GM12878 (cell line): ENCODE data around the gene NUP210.

Source experiments
- CBFB ChIP-seq: IDR thresholded peaks from 2 replicates; pipeline ENCODE4 v1.6.1; 2016; ENCODE audit warnings: antibody characterized with exemption, low read depth
- CHD4 ChIP-seq: fragments of 200-600 bp; sonication (generic); IDR thresholded peaks from 2 replicates; pipeline ENCODE4 v1.6.1; 2016; ENCODE audit warnings: mild to moderate bottlenecking
- CTCF ChIP-seq, 3 experiments: IDR thresholded peaks in 2 of 3; conservative IDR thresholded peaks in 1 of 3; 2 replicates each; pipeline ENCODE4 v1.5.1; 2011; ENCODE audit warnings: low read depth in 3 of 3, low read length in 3 of 3, mild to moderate bottlenecking in 3 of 3, control low read depth in 2 of 3, moderate library complexity in 2 of 3, inconsistent platforms in 1 of 3, mixed read lengths in 1 of 3; ENCODE audit not compliant: control insufficient read depth in 2 of 3, insufficient read depth in 1 of 3; ENCODE audit errors: extremely low read depth in 1 of 3
- NFIC ChIP-seq: IDR thresholded peaks from 2 replicates; pipeline ENCODE4 v1.6.1; 2012; ENCODE audit warnings: low read depth, mild to moderate bottlenecking, inconsistent platforms, low read length, moderate library complexity
- POLR2AphosphoS2 ChIP-seq: IDR thresholded peaks from 2 replicates; pipeline ENCODE4 v1.6.1; 2011; ENCODE audit warnings: low read depth, mild to moderate bottlenecking, low read length, improper control_type of control experiment, moderate library complexity
- RCOR1 ChIP-seq: conservative IDR thresholded peaks from 2 replicates; pipeline ENCODE4 v1.6.1; 2012; ENCODE audit warnings: low read depth, low read length, improper control_type of control experiment
- RFX5 ChIP-seq: IDR thresholded peaks from 2 replicates; pipeline ENCODE4 v1.6.1; 2011; ENCODE audit warnings: low read depth, low read length, improper control_type of control experiment
- SIN3A ChIP-seq: IDR thresholded peaks from 2 replicates; pipeline ENCODE4 v1.6.1; 2012; ENCODE audit warnings: low read depth, low read length, improper control_type of control experiment
- SMC3 ChIP-seq: IDR thresholded peaks from 2 replicates; pipeline ENCODE4 v1.6.1; 2011; ENCODE audit warnings: low read length, improper control_type of control experiment, borderline replicate concordance
- TARDBP ChIP-seq: IDR thresholded peaks from 2 replicates; pipeline ENCODE4 v1.6.1; 2016; ENCODE audit warnings: borderline replicate concordance
- TCF7 ChIP-seq: IDR thresholded peaks from 2 replicates; pipeline ENCODE4 v1.6.1; 2014; ENCODE audit warnings: antibody characterized with exemption, borderline replicate concordance
- YY1 ChIP-seq: IDR thresholded peaks from 2 replicates; pipeline ENCODE4 v1.6.1; 2011; ENCODE audit warnings: low read depth, mild to moderate bottlenecking, low read length
- ZNF24 ChIP-seq: fragments of 450-650 bp; IDR thresholded peaks from 2 replicates; pipeline ENCODE4 v1.6.1; 2017; ENCODE audit warnings: antibody characterized with exemption, mild to moderate bottlenecking

- TF ChIP-seq TARDBP (no peak), TCF7 (no peak), CTCF (IDR thresholded peaks at IDR 0.05 in 2 of 3, conservative IDR thresholded peaks at IDR 0.05 in 1 of 3; ENCODE audit: control insufficient read depth in 2 of 3, extremely low read depth in 1 of 3, insufficient read depth in 1 of 3, low read depth in 3 of 3, low read length in 3 of 3) (no peak), SMC3 (no peak), RCOR1 (no peak), ZNF24 (no peak), CHD4 (no peak), RFX5 (no peak), NFIC (no peak), SIN3A (no peak), POLR2AphosphoS2 (no peak), CBFB (no peak), YY1 (no peak)
These were observed 19.0 kb downstream of the NUP210 start for GRCh38 chr3:13401149-13401548.
